H9 (cell line): ENCODE measurements around the gene BSPRY. TPM values are rescaled to one million over a fixed set of nuclear protein-coding genes. Genes with fewer than 3 reads are reported as not detected.

Experiments
- DNase-seq: peaks from one replicate; pipeline ENCODE4 v3.0.0-alpha.2; 2017
- H2AFZ ChIP-seq: one replicate; pipeline ENCODE4 v1.6.1; 2013; ENCODE audit warnings: mild to moderate bottlenecking, low read length, control low read depth, moderate library complexity
- H2AK5ac ChIP-seq: 2 replicates; pipeline ENCODE4 v1.6.1; 2013; ENCODE audit warnings: low read length, control low read depth, mixed read lengths; ENCODE audit not compliant: insufficient read length
- H2BK120ac ChIP-seq: one replicate; pipeline ENCODE4 v1.6.1; 2013; ENCODE audit warnings: low read depth, mild to moderate bottlenecking, low read length, control low read depth, inconsistent platforms; ENCODE audit not compliant: poor library complexity, severe bottlenecking
- H2BK12ac ChIP-seq: 2 replicates; pipeline ENCODE4 v1.6.1; 2013; ENCODE audit warnings: low read length, control low read depth, mixed read lengths, low read depth; ENCODE audit not compliant: insufficient read length
- H2BK15ac ChIP-seq: 2 replicates; pipeline ENCODE4 v1.6.1; 2013; ENCODE audit warnings: low read depth, low read length, control low read depth
- H2BK20ac ChIP-seq: one replicate; pipeline ENCODE4 v1.6.1; 2013; ENCODE audit warnings: low read depth, mild to moderate bottlenecking, low read length, control low read depth, inconsistent platforms; ENCODE audit not compliant: poor library complexity, severe bottlenecking
- H2BK5ac ChIP-seq: 2 replicates; pipeline ENCODE4 v1.6.1; 2013; ENCODE audit warnings: low read length, control low read depth, mixed read lengths; ENCODE audit not compliant: insufficient read length
- H3K14ac ChIP-seq: 2 replicates; pipeline ENCODE4 v1.6.1; 2013; ENCODE audit warnings: low read length, control low read depth; ENCODE audit not compliant: insufficient read depth
- H3K18ac ChIP-seq: 2 replicates; pipeline ENCODE4 v1.6.1; 2013; ENCODE audit warnings: low read depth, mild to moderate bottlenecking, mixed read lengths, low read length, control low read depth; ENCODE audit not compliant: insufficient read length
- H3K23ac ChIP-seq: 2 replicates; pipeline ENCODE4 v1.6.1; 2013; ENCODE audit warnings: low read length, control low read depth, mixed read lengths, low read depth; ENCODE audit not compliant: insufficient read length
- H3K23me2 ChIP-seq: 2 replicates; pipeline ENCODE4 v1.6.1; 2013; ENCODE audit warnings: low read depth, mild to moderate bottlenecking, mixed read lengths, low read length, control low read depth; ENCODE audit not compliant: insufficient read length, poor library complexity, severe bottlenecking
- H3K27ac ChIP-seq: 2 replicates; pipeline ENCODE4 v1.5.1; 2013; ENCODE audit warnings: low read length, control low read depth, mixed read lengths, low read depth; ENCODE audit not compliant: insufficient read length
- H3K27me3 ChIP-seq: 2 replicates; pipeline ENCODE4 v1.6.1; 2013; ENCODE audit warnings: low read length, control low read depth, inconsistent platforms; ENCODE audit not compliant: insufficient read depth
- H3K4ac ChIP-seq: 2 replicates; pipeline ENCODE4 v1.6.1; 2013; ENCODE audit warnings: low read depth, mild to moderate bottlenecking, control low read depth, inconsistent platforms, low read length, moderate library complexity
- H3K4me1 ChIP-seq: 2 replicates; pipeline ENCODE4 v1.6.1; 2013; ENCODE audit warnings: low read length, control low read depth, inconsistent platforms; ENCODE audit not compliant: insufficient read depth
- H3K4me2 ChIP-seq: 2 replicates; pipeline ENCODE4 v1.6.1; 2013; ENCODE audit warnings: low read length, control low read depth, mixed read lengths; ENCODE audit not compliant: insufficient read length, insufficient read depth
- H3K56ac ChIP-seq: 2 replicates; pipeline ENCODE4 v1.6.1; 2013; ENCODE audit warnings: low read depth, mild to moderate bottlenecking, mixed read lengths, low read length, control low read depth; ENCODE audit not compliant: insufficient read length
- H3K79me1 ChIP-seq: 2 replicates; pipeline ENCODE4 v1.6.1; 2013; ENCODE audit warnings: low read depth, mild to moderate bottlenecking, moderate library complexity, low read length, control low read depth, inconsistent platforms; ENCODE audit not compliant: insufficient read depth, poor library complexity, severe bottlenecking
- H3K79me2 ChIP-seq: 2 replicates; pipeline ENCODE4 v1.6.1; 2013; ENCODE audit warnings: low read length, control low read depth, inconsistent platforms; ENCODE audit not compliant: insufficient read depth
- H3K9ac ChIP-seq: 2 replicates; pipeline ENCODE4 v1.6.1; 2013; ENCODE audit warnings: low read length, control low read depth, mixed read lengths; ENCODE audit not compliant: insufficient read length; ENCODE audit errors: extremely low read depth
- H3K9me3 ChIP-seq: one replicate; pipeline ENCODE4 v1.6.1; 2013; ENCODE audit warnings: low read depth, low read length, inconsistent platforms; ENCODE audit not compliant: control insufficient read depth
- H3T11ph ChIP-seq: one replicate; pipeline ENCODE4 v1.6.1; 2013; ENCODE audit warnings: mild to moderate bottlenecking, low read length, control low read depth, inconsistent platforms
- H4K20me1 ChIP-seq: one replicate; pipeline ENCODE4 v1.6.1; 2013; ENCODE audit not compliant: control insufficient read depth, insufficient read length, insufficient read depth
- H4K5ac ChIP-seq: 2 replicates; pipeline ENCODE4 v1.6.1; 2013; ENCODE audit warnings: low read depth, mild to moderate bottlenecking, mixed read lengths, low read length, control low read depth; ENCODE audit not compliant: insufficient read length
- H4K8ac ChIP-seq: replicated peaks from 2 replicates; pipeline ENCODE4 v1.6.1; 2013; ENCODE audit warnings: low read length, control low read depth, mixed read lengths, low read depth; ENCODE audit not compliant: insufficient read length
- H4K91ac ChIP-seq: 2 replicates; pipeline ENCODE4 v1.6.1; 2013; ENCODE audit warnings: low read depth, mild to moderate bottlenecking, moderate library complexity, mixed read lengths, low read length, control low read depth; ENCODE audit not compliant: insufficient read length
- H3K27ac Mint-ChIP-seq, 3 experiments: 2 replicates in 2 of 3; 3 replicates in 1 of 3; pipeline ENCODE4 v1.8.0; 2020 to 2021; ENCODE audit warnings: mixed read lengths in 3 of 3, mild to moderate bottlenecking in 1 of 3, moderate library complexity in 1 of 3
- H3K27me3 Mint-ChIP-seq: 2 replicates; pipeline ENCODE4 v1.8.0; 2021; ENCODE audit warnings: low read depth, mild to moderate bottlenecking, moderate library complexity, mixed read lengths
- H3K36me3 Mint-ChIP-seq, 3 experiments: 2 replicates in 2 of 3; 3 replicates in 1 of 3; pipeline ENCODE4 v1.8.0; 2020 to 2021; ENCODE audit warnings: low read depth in 3 of 3, mixed read lengths in 3 of 3; ENCODE audit not compliant: insufficient read depth in 1 of 3
- H3K4me1 Mint-ChIP-seq, 2 experiments: 2 replicates each; pipeline ENCODE4 v1.8.0; 2020; ENCODE audit warnings: mixed read lengths in 2 of 2
- H3K4me3 Mint-ChIP-seq, 2 experiments: 2 replicates in 1 of 2; 3 replicates in 1 of 2; pipeline ENCODE4 v1.8.0; 2020 to 2021; ENCODE audit warnings: mild to moderate bottlenecking in 2 of 2, mixed read lengths in 2 of 2, moderate library complexity in 1 of 2
- H3K9me3 Mint-ChIP-seq, 2 experiments: 2 replicates in 1 of 2; 3 replicates in 1 of 2; pipeline ENCODE4 v1.8.0; 2020; ENCODE audit warnings: mild to moderate bottlenecking in 2 of 2, mixed read lengths in 2 of 2, moderate library complexity in 1 of 2
- WGBS: extraction: QIAGEN DNeasy Blood & Tissue Kit; methylation state at CpG from one replicate; pipeline ENCODE4 v1.1.7; 2013; ENCODE audit warnings: missing lambda C conversion rate, low lambda C conversion rate, mixed read lengths; ENCODE audit not compliant: insufficient read length; ENCODE audit errors: extremely low coverage; 5-methylcytosine and 5-hydroxymethylcytosine counted together
- total RNA-seq: library from RNA; stranded (reverse); gene quantifications from 2 replicates; pipeline ENCODE4 v1.2.1, GENCODE V29; 2021
- TF ChIP-seq, protein P1 (sequence below): fragments of 200-600 bp; sonication (generic); conservative IDR thresholded peaks from 3 replicates; pipeline ENCODE4 v1.8.0; 2021; ENCODE audit warnings: antibody characterized with exemption, mild to moderate bottlenecking

BSPRY gene
- total RNA-seq, 1 experiment from 2014 or later = 4.5 TPM

DNA sequence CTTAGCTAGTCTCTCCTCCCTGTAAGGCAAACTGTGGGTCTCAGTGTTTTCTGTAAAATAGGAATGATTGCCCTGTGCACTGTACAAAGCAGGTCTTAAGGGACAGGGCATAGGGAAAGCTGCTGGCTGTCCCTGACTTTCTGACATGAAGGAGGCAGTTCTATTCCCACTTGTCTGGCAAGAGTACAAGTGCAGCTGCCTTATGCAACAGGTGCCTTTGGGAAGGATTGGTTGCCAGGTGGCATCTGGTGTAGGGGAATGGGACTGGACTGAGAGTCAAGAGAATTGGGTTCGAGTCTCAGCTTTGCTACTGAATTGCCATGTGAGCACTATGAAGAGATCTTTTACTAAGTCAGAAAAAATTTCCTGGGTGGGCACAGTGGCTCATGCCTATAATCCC, 10.0 kb downstream of the BSPRY start:
- Mint-ChIP-seq H3K4me3 (no peak overlapping the region), H3K4me1 (peaks cover 6 to 7% of the 10 kb centered on the region in 2 experiments), H3K9me3 (no peaks in the 10 kb centered on the region), H3K36me3 (no peaks in the 10 kb centered on the region; a peak in 1 of 7 replicates), H3K27me3 (no peaks in the 10 kb centered on the region), H3K27ac (no peak overlapping the region)
- no peak overlapping the region for H2BK12ac ChIP-seq
- H3T11ph ChIP-seq = no peak overlapping the region
- no peaks in the 10 kb centered on the region for H4K20me1 ChIP-seq
- DNase-seq = no peak
- H3K4me1 ChIP-seq = no peaks in the 10 kb centered on the region; the same call in 1 of the 2 replicates
- no peak overlapping the region for H2AFZ ChIP-seq
- no peak overlapping the region for H3K4me2 ChIP-seq
- no peak overlapping the region for H4K5ac ChIP-seq
- TF ChIP-seq, protein P1, sequence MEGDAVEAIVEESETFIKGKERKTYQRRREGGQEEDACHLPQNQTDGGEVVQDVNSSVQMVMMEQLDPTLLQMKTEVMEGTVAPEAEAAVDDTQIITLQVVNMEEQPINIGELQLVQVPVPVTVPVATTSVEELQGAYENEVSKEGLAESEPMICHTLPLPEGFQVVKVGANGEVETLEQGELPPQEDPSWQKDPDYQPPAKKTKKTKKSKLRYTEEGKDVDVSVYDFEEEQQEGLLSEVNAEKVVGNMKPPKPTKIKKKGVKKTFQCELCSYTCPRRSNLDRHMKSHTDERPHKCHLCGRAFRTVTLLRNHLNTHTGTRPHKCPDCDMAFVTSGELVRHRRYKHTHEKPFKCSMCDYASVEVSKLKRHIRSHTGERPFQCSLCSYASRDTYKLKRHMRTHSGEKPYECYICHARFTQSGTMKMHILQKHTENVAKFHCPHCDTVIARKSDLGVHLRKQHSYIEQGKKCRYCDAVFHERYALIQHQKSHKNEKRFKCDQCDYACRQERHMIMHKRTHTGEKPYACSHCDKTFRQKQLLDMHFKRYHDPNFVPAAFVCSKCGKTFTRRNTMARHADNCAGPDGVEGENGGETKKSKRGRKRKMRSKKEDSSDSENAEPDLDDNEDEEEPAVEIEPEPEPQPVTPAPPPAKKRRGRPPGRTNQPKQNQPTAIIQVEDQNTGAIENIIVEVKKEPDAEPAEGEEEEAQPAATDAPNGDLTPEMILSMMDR = no peak
- H2BK120ac ChIP-seq = no peak overlapping the region
- H4K91ac ChIP-seq = no peak overlapping the region
- H2AK5ac ChIP-seq = no peak overlapping the region
- no peaks in the 10 kb centered on the region for H3K27me3 ChIP-seq
- no peak overlapping the region for H3K27ac ChIP-seq
- H3K14ac ChIP-seq = no peak overlapping the region
- no peaks in the 10 kb centered on the region for H3K23me2 ChIP-seq
- H3K56ac ChIP-seq = no peak overlapping the region
- no peak overlapping the region for H2BK20ac ChIP-seq
- no peaks in the 10 kb centered on the region for H3K79me1 ChIP-seq
- no peaks in the 10 kb centered on the region for H3K9me3 ChIP-seq
- no peak overlapping the region for H3K23ac ChIP-seq
- H3K79me2 ChIP-seq = no peaks in the 10 kb centered on the region
- H2BK5ac ChIP-seq = no peak overlapping the region
- no peak overlapping the region for H3K18ac ChIP-seq
- WGBS = no CpG with 5 or more reads among the region's 1 CpG
- no peak overlapping the region for H3K4ac ChIP-seq
- H3K9ac ChIP-seq = no peak overlapping the region
- no peak overlapping the region for H4K8ac ChIP-seq
- no peak overlapping the region for H2BK15ac ChIP-seq
